Measurements from ENCODE around the gene PTPRN2.

- TF ChIP-seq MAX (IDR thresholded peaks at IDR 0.05; ENCODE audit: low read depth, low read length) (no peak), CTCF (IDR thresholded peaks at IDR 0.05; ENCODE audit: low read depth, low read length) (no peak)
Measured at GRCh38 chr7:157694376-157694665, 893.3 kb downstream of the PTPRN2 start.
